D721Med (cell line): ENCODE results near the gene PLSCR3.

Source experiments
- DNase-seq: peaks from one replicate; pipeline ENCODE4 v3.0.0; 2011; ENCODE audit warnings: low spot score; ENCODE audit not compliant: insufficient read length
- FAIRE-seq: peaks from 2 replicates; lab custom pipeline; 2011; peaks lifted over from hg19 to GRCh38; lab: Jason Lieb, UNC
- CTCF ChIP-seq: IDR thresholded peaks from 2 replicates; pipeline ENCODE4 v1.5.1; 2012; ENCODE audit warnings: mild to moderate bottlenecking, control low read depth; ENCODE audit not compliant: insufficient read depth; ENCODE audit errors: missing control alignments

PLSCR3 gene

GRCh38 chr17:7439462-7440112 is 45.3 kb upstream of the PLSCR3 start, which contains the start of gene FGF11:
Gene FGF11, plus strand, starts transcription at chr17:7439512. Its CDS starts 109 bp downstream, at chr17:7439621.
- DNase-seq (no peak), FAIRE-seq (no peak)
- TF ChIP-seq CTCF = no peak

- no peak for FAIRE-seq
- no peak for DNase-seq
- TF ChIP-seq CTCF = no peak
Observed at GRCh38 chr17:7438656-7439460, 44.5 kb upstream of the PLSCR3 start.

- FAIRE-seq (no peak), DNase-seq (no peak)
- TF ChIP-seq CTCF = no peak
Observed at GRCh38 chr17:7437950-7438614, 43.8 kb upstream of the PLSCR3 start.

DNA sequence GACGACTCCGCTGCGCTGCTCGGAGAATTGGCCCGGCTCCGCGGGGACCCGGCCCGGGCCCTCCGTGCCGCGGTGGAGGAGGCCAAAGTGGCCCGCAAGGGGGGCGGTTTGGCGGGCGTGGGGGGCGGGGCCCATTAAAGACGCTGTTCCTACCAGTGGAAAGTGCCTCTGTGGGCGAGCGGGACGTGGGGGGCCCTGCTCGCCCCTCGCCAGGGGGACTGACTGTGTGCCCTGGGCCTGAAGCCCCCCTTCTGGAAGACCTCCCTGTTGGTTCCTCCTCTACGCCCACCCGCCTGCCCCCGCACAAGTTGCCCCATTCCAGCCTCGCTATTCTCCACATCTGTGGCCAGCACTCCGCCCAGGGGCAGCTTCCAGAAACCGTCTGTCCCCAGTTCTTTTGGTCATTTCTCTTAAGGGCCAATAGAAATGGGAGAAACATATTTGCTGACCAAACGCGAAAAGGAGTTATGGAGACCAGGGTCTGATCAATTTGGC is 43.1 kb upstream of the PLSCR3 start:
- DNase-seq (no peak), FAIRE-seq (no peak)
- TF ChIP-seq CTCF = no peak

DNA sequence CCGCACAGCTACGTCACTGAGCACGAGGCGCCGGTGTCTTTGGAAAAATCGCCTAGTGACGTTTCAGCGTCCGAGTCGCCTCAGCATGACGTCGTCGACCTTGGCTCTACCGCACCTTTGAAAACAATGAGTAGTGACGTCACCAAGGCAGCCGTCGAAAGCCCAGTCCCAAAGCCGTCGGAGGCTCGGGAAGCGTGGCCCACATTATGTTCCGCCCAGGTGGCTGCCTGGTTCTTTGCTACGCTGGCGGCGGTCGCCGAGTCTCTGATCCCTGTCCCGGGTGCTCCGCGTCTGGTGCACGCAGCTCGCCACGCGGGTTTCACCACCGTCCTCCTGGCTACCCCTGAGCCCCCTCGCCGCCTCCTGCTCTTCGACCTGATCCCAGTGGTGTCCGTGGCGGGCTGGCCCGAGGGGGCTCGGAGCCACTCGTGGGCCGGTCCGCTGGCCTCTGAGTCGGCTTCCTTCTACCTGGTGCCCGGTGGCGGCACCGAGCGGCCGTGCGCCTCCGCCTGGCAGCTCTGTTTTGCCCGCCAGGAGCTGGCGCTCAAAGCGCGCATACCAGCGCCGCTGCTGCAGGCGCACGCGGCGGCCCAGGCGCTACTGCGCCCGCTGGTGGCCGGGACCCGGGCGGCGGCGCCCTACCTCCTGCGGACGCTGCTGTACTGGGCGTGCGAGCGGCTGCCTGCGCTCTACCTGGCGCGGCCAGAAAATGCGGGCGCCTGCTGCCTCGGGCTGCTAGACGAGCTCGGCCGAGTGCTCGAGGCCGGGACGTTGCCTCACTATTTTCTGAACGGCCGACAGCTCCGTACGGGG is 42.4 kb upstream of the PLSCR3 start:
- TF ChIP-seq CTCF = peak; percentile 46
- FAIRE-seq (no peak), DNase-seq (peak; percentile 68)

DNA sequence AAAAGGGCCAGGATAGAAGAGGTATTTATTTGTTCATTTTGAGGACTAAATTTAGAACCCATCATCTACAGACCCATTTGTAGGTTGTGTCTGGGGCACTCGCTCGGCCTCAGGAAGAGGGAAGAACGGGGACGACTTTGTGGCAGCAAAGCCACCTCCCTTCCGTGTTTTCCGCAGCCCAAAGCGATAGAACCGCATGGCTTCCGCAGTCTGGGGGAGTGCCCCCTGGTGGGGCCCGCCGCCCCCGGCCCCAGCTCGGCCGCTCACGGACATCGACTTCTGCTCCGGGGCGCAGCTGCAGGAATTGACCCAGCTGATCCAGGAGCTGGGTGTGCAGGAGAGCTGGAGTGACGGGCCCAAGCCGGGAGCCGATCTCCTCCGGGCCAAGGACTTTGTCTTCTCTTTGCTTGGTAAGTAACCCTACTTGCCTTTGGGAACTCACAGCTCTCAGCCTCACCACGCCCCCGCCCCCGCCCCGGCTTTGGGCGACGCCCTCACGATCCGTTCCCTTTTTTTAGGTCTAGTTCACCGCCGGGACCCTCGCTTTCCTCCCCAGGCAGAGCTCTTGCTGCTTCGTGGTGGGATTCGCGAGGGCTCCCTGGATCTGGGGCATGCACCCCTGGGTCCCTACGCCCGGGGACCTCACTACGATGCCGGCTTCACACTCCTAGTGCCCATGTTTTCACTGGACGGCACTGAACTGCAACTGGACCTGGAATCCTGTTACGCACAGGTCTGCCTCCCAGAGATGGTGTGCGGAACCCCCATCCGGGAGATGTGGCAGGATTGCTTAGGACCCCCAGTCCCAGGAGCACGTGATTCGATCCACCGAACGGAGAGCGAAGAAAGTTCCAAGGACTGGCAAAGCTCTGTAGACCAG is 41.6 kb upstream of the PLSCR3 start:
- DNase-seq (no peak), FAIRE-seq (no peak)
- TF ChIP-seq CTCF = no peak
